Islet of Langerhans (tissue), 1 donor: ENCODE measurements around the gene SEPHS1.
"Not testable (repeated sequence)": the region's sequence is repeated elsewhere in the genome, so short reads cannot be mapped to it uniquely, and the experiment has no call there.

ENCODE experiments used
- FAIRE-seq: peaks from one replicate; lab custom pipeline; 2011; peaks lifted over from hg19 to GRCh38; lab: Jason Lieb, UNC

SEPHS1 gene

DNA sequence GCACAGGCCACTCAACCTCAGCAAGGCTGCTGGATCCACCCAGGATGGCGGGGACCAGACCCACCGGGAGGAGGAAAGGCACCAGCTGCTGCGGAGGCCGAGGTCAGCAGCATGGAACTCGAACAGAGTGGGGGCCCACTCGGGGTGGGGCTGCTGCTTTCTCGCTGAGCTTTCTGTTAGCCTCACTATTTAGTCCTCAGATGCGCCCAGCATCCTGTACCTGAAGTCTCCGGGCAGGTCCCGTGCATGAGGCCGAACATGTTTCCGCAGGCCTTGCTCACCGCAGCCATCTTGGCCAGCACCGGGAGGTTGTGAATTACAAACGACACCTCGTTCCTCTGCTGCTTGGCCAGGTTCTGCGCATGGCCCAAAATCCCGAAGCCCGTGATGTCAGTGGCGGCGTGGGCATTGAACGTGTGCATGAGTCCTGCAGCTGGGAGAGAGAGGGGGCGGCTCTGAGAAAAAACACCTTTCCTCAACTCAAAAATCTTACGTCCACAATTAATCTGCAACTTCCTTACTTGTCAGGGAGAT lies 25.4 kb downstream of the SEPHS1 start:
- FAIRE-seq = no peak

- FAIRE-seq = no peak
These were observed 26.5 kb downstream of the SEPHS1 start for GRCh38 chr10:13321576-13321975.

- FAIRE-seq = no peak
These were observed 28.9 kb downstream of the SEPHS1 start for GRCh38 chr10:13319166-13319565.

- no peak for FAIRE-seq
These were observed 30.6 kb downstream of the SEPHS1 start for GRCh38 chr10:13317474-13317873.

- FAIRE-seq = no peak
These were observed 31.3 kb downstream of the SEPHS1 start for GRCh38 chr10:13316635-13317311.

GRCh38 chr10:13315361-13315760 lies 32.7 kb downstream of the SEPHS1 start:
- no peak for FAIRE-seq

GRCh38 chr10:13311177-13311575 lies 36.9 kb downstream of the SEPHS1 start:
- no peak for FAIRE-seq

GRCh38 chr10:13310518-13311176 lies 37.4 kb downstream of the SEPHS1 start:
- no peak for FAIRE-seq

DNA sequence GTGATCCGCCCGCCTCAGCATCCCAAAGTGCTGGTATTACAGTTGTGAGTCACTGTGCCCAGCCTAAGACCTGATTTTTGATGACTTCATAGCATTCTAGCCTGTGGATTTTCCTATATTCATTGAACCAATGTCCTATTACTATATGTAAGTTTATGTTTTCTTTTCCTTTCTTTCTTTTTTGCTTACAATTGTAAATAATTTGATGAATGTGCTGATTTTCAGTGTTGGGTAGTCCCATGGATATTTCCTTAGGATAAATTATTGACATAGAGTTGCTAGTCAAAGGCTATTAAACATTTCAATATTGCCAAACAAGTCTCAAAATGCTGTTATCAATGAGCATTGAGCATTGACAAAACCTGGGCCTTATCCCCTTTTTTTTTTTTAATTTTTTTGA lies 38.3 kb downstream of the SEPHS1 start:
- FAIRE-seq = no peak

DNA sequence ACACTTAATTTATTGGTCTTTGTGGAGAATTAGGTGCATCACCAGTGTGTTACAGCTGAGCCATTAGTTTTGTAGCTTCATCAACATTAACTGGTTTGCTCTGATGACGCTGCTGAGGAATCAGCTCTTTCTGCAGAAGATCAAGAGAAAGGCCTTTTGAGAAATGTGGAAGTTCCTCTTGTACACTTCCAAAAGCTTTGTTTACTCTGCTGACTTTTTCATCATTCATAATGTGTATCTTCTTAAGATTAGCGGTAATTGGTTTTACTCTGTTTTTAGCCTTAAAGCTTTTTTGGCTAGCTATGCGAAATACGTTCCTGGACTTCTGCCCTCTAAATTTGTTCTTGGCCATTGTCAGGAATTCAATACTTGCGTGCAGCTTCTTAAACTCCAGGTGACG lies 40.0 kb downstream of the SEPHS1 start:
- no peak for FAIRE-seq

DNA sequence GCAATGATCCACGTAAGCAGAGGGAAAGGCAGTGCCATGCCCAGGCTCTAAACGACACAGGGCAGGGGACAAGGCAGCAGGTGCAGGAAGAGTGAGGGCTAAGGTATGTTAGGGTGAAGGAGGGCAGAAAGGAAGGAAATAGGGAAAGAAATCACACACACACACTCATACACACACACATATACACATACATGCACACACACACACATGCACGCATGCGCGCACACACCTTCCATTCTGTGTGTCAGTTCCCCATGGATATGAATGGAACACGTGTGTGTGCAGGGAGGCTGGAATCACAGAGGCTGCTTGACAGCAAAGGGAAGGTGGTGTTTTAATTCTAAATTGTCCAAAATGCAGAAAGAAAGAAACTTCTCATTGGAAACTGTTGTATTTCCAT lies 42.0 kb downstream of the SEPHS1 start:
- no peak for FAIRE-seq

DNA sequence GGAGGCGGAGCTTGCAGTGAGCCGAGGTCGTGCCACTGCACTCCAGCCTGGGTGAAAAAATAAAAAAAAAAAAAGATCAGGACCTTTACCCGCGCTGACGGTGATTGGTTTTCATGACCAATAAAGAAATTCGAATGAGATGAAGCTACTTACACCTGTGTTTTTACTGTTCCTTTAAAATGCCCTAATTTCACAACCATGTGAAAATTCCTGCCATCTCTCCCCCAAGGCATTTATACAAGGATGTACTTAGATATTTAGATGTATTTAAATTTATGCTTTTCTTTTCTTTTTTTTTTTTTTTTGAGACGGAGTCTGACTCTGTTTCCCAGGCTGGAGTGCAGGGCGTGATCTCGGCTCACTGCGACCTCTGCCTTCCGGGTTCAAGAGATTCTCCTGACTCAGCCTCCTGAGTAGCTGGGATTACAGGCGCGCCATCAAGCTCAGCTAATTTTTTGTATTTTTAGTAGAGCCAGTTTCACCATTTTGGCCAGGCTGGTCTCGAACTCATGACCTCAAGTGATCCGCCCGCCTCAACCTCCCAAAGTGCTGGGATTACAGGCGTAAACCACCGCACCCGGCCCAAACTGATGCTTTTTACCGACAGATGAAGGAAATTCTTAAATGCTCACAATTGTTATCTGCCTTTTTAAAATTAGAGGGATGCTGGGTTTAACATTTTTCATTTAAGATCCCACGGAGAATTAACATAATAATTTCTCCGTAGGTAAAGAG lies 45.1 kb downstream of the SEPHS1 start:
- no peak for FAIRE-seq

DNA sequence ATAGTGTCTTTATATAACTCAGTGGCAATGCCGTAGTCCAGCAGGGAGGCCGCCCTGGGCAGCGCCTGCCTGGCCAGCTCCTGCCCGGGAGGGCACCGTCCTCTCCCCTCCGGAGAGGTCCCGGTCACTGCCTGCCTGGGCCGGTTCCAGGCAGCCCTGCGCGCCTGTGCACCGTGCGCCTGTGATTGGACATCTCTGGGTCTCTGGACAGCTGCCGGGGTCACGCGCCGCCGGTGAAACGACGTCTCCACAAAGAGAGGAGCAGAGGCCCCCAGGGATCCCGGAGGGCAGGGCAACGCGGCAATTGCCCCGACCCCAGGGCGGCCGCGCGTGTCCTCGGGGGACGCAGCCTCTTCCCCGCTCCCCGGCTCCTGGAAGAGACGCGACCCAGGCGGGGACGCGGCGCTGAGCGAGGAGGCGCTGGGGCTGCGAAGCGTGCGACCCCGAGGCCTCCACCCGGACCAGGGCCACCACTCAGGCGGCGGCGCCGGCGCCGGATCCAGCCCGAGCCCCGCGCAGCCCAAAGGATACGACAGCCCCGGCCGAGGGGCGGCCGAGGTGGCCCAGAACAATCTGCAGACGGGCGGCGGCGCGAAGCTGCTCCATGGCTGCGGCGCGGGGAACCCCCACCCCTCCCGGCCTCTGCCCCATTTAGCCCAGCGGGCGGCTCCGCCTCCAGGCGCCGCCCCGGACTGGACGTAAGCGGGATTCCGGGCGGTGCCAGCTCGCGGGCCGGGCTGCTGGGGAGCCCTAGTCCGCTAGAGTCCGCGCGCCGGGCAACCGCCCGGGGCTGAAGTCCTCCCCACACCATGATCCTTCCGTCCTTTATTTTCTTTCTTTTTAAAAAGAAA lies 48.4 kb downstream of the SEPHS1 start, which contains the start of gene PHYH:
Gene PHYH (minus strand): TSS at position 628 of the 851 bp plus-strand sequence. CDS start 22 bp downstream, at position 606.
- no peak for FAIRE-seq

DNA sequence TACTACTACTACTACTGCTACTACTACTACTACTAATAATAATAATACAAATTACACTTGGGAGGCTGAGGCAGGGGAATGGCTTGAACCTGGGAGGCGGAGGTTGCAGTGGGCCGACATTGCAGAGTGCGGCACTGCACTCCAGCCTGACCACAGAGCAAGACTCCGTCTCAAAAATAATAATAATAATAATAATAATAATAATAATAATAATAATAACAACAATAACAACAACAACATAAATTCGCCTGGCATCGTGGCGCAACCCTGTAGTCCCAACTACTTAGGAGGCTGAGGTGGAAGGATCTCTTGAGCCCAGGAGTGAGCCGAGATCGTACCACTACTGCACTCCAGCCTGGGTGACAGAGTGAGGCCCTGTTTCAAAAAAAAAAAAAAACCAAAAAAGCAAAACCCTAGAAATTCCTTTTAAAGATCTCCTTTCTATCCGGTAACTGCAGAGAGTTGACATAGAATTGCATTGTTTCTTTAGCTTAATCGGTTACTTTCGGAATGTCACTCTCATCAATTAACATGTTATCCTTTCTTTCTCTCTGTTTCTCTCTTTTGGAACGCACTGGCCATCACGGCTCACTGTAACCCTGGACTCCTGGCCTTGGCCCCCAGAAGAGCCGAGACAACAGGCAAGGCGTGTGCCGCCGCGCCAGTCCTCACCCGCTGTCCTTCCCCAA lies 49.2 kb downstream of the SEPHS1 start:
- no peak for FAIRE-seq

GRCh38 chr10:13296476-13296875 lies 51.6 kb downstream of the SEPHS1 start:
- no peak for FAIRE-seq

- FAIRE-seq = no peak
These were observed 53.3 kb downstream of the SEPHS1 start for GRCh38 chr10:13294784-13295183.

DNA sequence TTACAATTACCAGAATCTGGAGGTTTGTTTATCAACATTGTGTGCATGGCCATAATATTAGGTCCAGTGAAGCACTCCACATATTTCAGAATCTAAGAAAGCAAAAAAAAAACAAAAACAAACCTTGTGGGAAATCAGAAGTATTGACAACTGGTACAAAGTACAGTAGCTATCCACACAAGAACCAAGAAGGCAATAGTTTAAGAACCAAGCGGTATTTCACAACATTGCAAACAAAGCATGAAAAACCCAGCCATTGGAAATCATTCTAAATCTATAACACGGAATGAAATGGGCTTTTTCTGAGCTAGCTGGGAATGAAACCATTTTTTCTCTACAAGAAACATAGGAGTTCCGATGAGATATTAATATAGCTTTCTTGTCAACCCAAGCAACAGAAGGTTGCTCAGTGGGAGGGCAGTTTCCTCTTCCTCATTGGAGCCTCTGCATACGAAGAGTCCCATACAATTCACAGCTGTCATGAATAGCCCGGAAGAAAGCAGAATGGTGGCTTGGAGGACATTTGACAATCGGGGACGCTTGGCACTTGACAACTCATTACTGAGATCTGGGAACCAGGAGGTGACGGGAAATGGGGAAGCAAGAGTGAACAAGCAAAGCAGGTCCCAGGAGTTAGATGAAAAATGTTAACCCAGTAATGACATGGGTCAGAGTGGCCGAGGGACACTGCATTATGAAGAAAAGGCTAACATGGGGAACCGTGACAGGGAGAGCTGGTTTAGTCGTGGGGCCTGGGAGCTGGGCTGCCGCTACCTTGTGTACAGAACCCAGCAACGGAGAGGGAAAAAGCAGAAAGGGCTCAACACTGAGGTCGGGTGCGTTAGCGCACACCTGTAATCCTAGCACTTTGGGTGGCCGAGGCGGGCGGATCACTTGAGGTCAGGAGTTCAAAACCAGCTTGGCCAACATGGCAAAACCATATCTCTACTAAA lies 56.0 kb downstream of the SEPHS1 start:
- no peak for FAIRE-seq

DNA sequence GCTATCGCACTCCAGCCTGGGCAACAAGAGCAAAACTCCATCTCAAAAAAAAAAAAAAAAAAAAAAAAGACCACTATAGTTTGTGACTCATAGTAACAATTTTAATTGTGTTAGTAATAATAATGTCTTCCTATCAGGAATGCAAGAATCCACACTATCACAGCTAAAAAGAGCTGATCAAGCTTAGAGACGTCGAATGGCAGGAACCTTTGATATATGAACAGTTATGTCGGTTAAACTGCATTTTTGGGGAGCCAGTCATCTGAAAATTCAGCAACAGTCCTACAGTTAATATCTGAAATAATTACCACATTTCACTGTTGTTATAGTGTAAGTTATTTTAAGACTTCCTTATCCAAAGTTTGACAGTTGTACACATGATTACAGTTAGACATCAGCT lies 57.0 kb downstream of the SEPHS1 start:
- no peak for FAIRE-seq

DNA sequence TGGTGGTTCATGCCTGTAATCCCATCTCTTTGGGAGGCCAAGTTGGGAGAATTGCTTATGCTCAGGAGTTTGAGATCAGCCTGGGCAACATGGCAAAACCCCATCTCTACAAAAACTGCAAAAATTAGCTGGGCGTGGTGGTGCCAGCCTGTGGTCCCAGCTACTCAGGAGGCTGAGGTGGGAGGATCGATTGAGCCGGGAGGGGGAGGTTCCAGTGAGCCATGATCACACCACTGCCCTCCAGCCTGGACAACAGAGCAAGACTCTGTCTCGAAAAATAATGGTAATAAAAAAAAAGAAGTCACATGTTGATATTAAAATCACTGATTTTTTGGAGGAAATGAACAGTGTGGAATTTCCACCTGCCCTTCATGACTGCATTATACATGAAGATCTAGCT lies 64.0 kb downstream of the SEPHS1 start:
- FAIRE-seq = no peak

DNA sequence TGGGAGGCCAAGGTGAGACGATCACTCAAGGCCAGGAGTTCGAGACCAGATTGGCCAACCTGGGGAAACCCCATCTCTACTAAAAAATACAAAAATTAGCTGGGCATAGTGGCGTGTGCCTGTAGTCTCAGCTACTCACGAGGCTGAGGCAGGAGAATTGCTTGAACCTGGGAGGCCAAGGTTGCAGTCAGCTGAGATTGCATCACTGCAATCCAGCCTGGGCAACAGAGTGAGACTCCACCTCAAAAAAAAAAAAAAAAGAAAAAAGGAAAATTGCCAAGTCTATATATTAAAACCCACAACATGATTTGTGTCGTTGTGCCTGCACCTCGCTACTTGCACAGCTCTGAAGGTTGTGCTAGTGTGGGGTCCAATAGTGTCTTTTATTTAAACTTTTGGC lies 65.7 kb downstream of the SEPHS1 start:
- not testable (repeated sequence) for FAIRE-seq
